Measurements from ENCODE around the gene ST7. TPM values are rescaled to one million over a fixed set of nuclear protein-coding genes. Genes with fewer than 3 reads are reported as not detected.

ST7 gene
- total RNA-seq, 1 donor from 2014 or later, result 107 TPM

DNA sequence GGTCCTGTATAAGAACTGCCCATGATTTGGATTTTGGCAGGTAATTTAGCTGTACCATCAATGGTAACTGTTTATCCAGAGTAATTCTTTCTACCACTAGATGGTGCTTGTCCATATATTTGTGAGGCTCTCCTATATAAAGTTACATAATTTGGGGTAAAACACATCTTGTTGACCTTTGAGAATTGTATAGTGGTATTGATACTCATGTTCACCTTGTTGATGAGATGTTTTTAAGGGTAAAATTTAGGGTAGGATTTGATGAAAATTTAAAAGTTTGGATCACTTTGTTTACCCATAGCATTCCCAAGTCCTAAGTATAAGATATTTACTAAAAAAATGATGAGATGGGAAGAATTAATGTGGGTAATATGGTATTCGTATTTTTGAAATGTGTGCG is 31.6 kb downstream of the ST7 start:
- no peaks in the 10 kb centered on the region for H3K27me3 Mint-ChIP-seq (ENCODE audit: unreplicated experiment)
- TF ChIP-seq, protein P1, sequence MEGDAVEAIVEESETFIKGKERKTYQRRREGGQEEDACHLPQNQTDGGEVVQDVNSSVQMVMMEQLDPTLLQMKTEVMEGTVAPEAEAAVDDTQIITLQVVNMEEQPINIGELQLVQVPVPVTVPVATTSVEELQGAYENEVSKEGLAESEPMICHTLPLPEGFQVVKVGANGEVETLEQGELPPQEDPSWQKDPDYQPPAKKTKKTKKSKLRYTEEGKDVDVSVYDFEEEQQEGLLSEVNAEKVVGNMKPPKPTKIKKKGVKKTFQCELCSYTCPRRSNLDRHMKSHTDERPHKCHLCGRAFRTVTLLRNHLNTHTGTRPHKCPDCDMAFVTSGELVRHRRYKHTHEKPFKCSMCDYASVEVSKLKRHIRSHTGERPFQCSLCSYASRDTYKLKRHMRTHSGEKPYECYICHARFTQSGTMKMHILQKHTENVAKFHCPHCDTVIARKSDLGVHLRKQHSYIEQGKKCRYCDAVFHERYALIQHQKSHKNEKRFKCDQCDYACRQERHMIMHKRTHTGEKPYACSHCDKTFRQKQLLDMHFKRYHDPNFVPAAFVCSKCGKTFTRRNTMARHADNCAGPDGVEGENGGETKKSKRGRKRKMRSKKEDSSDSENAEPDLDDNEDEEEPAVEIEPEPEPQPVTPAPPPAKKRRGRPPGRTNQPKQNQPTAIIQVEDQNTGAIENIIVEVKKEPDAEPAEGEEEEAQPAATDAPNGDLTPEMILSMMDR (IDR thresholded peaks at IDR 0.05; ENCODE audit: partially characterized antibody, unreplicated experiment), result peak; percentile 69
- H3K4me1 Mint-ChIP-seq (ENCODE audit: low read depth, unreplicated experiment), result no peaks in the 10 kb centered on the region
- H3K27ac Mint-ChIP-seq (ENCODE audit: unreplicated experiment), result no peak overlapping the region
- H3K9me3 Mint-ChIP-seq (ENCODE audit: unreplicated experiment), result no peaks in the 10 kb centered on the region
- DNase-seq, result no peak
- H3K36me3 Mint-ChIP-seq (ENCODE audit: unreplicated experiment), result no peaks in the 10 kb centered on the region
- H3K4me3 Mint-ChIP-seq (ENCODE audit: unreplicated experiment), result no peak overlapping the region

DNA sequence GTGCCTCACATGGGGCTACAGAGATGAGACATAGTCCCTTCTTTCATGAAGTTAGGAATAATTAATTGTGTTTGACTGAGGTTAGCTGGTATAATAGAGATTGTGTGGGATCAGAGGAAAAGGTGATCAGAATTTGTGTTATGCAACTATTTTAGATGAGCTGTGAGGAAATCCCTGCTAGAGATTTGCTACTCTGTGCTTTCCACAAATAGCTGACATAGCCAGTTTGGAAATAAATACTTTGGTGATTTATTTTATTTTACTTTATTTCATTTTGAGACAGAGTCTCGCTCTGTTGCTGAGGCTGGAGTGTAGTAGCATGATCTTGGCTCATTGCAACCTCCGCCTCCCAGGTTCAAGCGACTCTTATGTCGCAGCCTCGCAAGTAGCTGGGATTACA is 32.3 kb downstream of the ST7 start:
- TF ChIP-seq, protein P1 (IDR thresholded peaks at IDR 0.05; ENCODE audit: partially characterized antibody, unreplicated experiment), result no peak
- H3K4me1 Mint-ChIP-seq (ENCODE audit: low read depth, unreplicated experiment), result no peaks in the 10 kb centered on the region
- no peaks in the 10 kb centered on the region for H3K27me3 Mint-ChIP-seq (ENCODE audit: unreplicated experiment)
- DNase-seq, result no peak
- H3K27ac Mint-ChIP-seq (ENCODE audit: unreplicated experiment), result no peak overlapping the region
- no peaks in the 10 kb centered on the region for H3K9me3 Mint-ChIP-seq (ENCODE audit: unreplicated experiment)
- H3K4me3 Mint-ChIP-seq (ENCODE audit: unreplicated experiment), result no peak overlapping the region
- no peaks in the 10 kb centered on the region for H3K36me3 Mint-ChIP-seq (ENCODE audit: unreplicated experiment)

DNA sequence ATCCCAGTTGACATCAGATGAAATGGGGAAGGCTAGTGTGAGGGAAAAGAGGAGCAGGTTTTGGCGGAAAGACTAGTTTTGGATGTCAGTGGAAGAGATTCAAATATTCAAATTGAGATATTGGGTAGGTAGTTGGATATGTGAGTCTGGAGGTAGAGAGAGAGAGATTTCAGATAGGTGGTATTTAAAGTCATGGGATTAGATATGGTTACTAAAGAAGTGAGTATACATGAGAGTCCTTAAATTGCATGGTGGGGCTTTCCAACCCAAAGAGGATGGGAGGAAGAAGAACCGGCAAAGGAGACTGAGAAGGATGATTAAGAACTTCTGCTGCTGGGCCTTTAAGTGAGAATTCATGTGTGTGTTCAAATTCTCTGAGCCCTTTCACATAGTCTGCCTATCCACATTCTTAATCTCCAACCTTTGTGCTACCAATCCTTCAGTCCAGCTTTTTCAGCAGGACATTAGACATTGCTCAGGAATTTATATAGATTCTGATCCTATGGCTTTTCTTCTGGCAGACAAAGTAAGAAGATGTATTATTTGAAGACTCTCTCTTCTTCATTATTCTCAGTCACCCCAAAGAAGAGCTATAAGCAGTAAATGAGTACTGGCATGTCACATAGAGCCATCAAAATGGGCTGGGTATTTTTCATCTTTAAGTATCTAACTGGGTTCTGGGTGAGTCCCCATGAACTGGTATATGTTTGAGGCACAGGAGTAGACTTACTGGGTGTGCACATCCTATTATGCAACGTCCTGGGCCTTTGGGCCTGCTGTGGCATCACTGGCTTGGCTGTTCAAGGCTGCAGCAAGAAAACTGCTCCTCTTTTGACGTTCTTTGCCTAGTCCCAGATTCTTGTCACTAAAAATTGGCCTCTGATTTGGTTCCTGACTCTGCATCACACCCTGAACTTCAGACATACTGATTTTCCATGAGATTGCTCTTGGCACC is 33.6 kb downstream of the ST7 start:
- H3K4me3 Mint-ChIP-seq (ENCODE audit: unreplicated experiment), result no peak overlapping the region
- H3K27ac Mint-ChIP-seq (ENCODE audit: unreplicated experiment), result no peak overlapping the region
- no peaks in the 10 kb centered on the region for H3K27me3 Mint-ChIP-seq (ENCODE audit: unreplicated experiment)
- no peak for DNase-seq
- H3K9me3 Mint-ChIP-seq (ENCODE audit: unreplicated experiment), result no peaks in the 10 kb centered on the region
- TF ChIP-seq, protein P1 (IDR thresholded peaks at IDR 0.05; ENCODE audit: partially characterized antibody, unreplicated experiment), result no peak
- H3K4me1 Mint-ChIP-seq (ENCODE audit: low read depth, unreplicated experiment), result no peaks in the 10 kb centered on the region
- H3K36me3 Mint-ChIP-seq (ENCODE audit: unreplicated experiment), result peaks cover 9% of the 10 kb centered on the region

DNA sequence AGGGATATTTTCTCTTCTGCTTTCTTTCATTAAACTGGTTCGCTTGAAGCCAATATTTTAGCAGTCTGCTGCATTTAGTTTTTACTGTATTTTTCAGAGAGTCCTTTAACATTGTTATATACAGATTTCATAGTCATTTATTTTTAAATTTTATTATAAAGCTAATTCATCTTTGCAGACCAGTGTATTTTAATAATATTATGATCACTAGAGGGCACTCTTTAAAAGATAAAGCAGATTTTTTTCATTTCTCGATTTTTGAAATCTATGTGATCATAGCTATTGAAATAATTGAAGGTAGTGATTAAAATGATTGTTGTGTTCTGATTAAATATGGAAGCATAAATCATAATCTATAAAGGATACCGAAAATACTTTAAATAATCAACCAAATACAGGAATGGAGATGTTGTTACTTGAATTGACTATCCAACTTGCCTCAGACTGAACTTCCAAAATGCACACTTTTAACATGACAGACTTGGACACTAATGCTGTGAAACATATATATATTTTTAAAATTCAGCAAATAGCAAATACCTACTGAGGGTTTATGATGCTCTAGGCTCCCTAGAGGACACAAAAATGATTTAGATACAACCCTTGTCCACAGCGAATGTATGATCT is 35.2 kb downstream of the ST7 start:
- no peak for DNase-seq
- TF ChIP-seq, protein P1 (IDR thresholded peaks at IDR 0.05; ENCODE audit: partially characterized antibody, unreplicated experiment), result peak; percentile 45
- Mint-ChIP-seq H3K36me3 (ENCODE audit: unreplicated experiment) (peaks cover 11% of the 10 kb centered on the region), H3K27me3 (ENCODE audit: unreplicated experiment) (no peaks in the 10 kb centered on the region), H3K4me3 (ENCODE audit: unreplicated experiment) (no peak overlapping the region), H3K27ac (ENCODE audit: unreplicated experiment) (no peak overlapping the region), H3K4me1 (ENCODE audit: low read depth, unreplicated experiment) (no peaks in the 10 kb centered on the region), H3K9me3 (ENCODE audit: unreplicated experiment) (no peaks in the 10 kb centered on the region)

DNA sequence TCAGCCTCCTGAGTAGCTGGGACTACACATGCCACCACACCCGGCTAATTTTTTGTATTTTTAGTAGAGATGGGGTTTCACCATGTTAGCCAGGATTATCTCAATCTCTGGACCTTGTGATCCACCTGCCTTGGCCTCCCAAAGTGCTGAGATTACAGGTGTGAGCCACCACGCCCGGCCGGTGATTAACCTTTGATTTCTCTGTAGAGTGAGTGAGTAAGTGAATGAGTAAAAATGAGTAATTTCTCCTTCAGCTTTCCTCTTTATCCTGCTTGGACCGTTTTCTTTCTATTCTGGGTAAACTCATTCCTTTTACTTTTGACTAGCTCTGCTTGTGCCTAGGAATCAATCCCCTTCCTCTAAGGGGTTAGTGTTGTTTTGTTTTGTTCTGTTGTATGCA is 36.8 kb downstream of the ST7 start:
- H3K4me1 Mint-ChIP-seq (ENCODE audit: low read depth, unreplicated experiment), result no peaks in the 10 kb centered on the region
- peaks cover 11% of the 10 kb centered on the region for H3K36me3 Mint-ChIP-seq (ENCODE audit: unreplicated experiment)
- no peaks in the 10 kb centered on the region for H3K27me3 Mint-ChIP-seq (ENCODE audit: unreplicated experiment)
- H3K9me3 Mint-ChIP-seq (ENCODE audit: unreplicated experiment), result no peaks in the 10 kb centered on the region
- no peak for DNase-seq
- no peak overlapping the region for H3K4me3 Mint-ChIP-seq (ENCODE audit: unreplicated experiment)
- H3K27ac Mint-ChIP-seq (ENCODE audit: unreplicated experiment), result no peak overlapping the region
- TF ChIP-seq, protein P1 (IDR thresholded peaks at IDR 0.05; ENCODE audit: partially characterized antibody, unreplicated experiment), result no peak
